Transverse colon (tissue), 4 donors: ENCODE measurements around the gene KIAA0232. TPM values are rescaled to one million over a fixed set of nuclear protein-coding genes. Genes with fewer than 3 reads are reported as not detected.

Experiments
- DNase-seq: peaks from one replicate; pipeline ENCODE4 v3.0.0-alpha.2; 2019
- H3K27ac ChIP-seq, 4 donors: fragments of 200-600 bp; sonication (generic); 2 replicates each; pipeline ENCODE4 v1.5.1; 2016 to 2018; ENCODE audit warnings: inconsistent platforms in 4 of 4
- H3K27me3 ChIP-seq: fragments of 200-600 bp; sonication (generic); 2 replicates; pipeline ENCODE4 v1.5.1; 2017; ENCODE audit warnings: inconsistent platforms
- H3K36me3 ChIP-seq, 4 donors: fragments of 200-600 bp; sonication (generic); 2 replicates each; pipeline ENCODE4 v1.5.1; 2017 to 2019; ENCODE audit warnings: inconsistent platforms in 4 of 4
- H3K4me1 ChIP-seq, 4 donors: fragments of 200-600 bp; sonication (generic); 2 replicates each; pipeline ENCODE4 v1.5.1; 2017 to 2020; ENCODE audit warnings: inconsistent platforms in 4 of 4
- H3K4me3 ChIP-seq, 4 donors: fragments of 200-600 bp; sonication (generic); 1 replicate in 1 of 4; 2 replicates in 3 of 4; pipeline versions ENCODE4 v1.5.1 to v1.6.1; 2017 to 2019; ENCODE audit warnings: inconsistent platforms in 4 of 4
- H3K9me3 ChIP-seq, 2 donors: fragments of 200-600 bp; sonication (generic); 2 replicates each; pipeline ENCODE4 v1.5.1; 2017 to 2019; ENCODE audit warnings: inconsistent platforms in 2 of 2
- CTCF ChIP-seq, 5 experiments: fragments of 200-600 bp in 3 of 5; fragments of 450-650 bp in 2 of 5; sonication (generic) in 3 of 5; IDR thresholded peaks; 1 replicate in 2 of 5; 2 replicates in 3 of 5; pipeline ENCODE4 v1.5.1; 2016 to 2017; ENCODE audit warnings: antibody characterized with exemption in 5 of 5, inconsistent platforms in 3 of 5, mild to moderate bottlenecking in 2 of 5, moderate library complexity in 1 of 5
- EP300 ChIP-seq: sonication (generic); formaldehyde crosslinking; IDR thresholded peaks from one replicate; pipeline ENCODE4 v1.6.1; 2017; ENCODE audit warnings: antibody characterized with exemption, low read depth
- POLR2A ChIP-seq: fragments of 450-650 bp; IDR thresholded peaks from one replicate; pipeline ENCODE4 v1.6.1; 2016; ENCODE audit warnings: antibody characterized with exemption, mild to moderate bottlenecking, moderate library complexity
- POLR2AphosphoS5 ChIP-seq, 3 donors: sonication (generic); formaldehyde crosslinking; IDR thresholded peaks; one replicate each; pipeline ENCODE4 v1.6.1; 2016; ENCODE audit warnings: antibody characterized with exemption in 3 of 3
- WGBS, 2 donors: methylation state at CpG; one replicate each; pipeline ENCODE4 v1.1.5; 2018; ENCODE audit warnings: low coverage in 1 of 2; 5-methylcytosine and 5-hydroxymethylcytosine counted together
- in situ Hi-C, 4 donors: fragments of 200-750 bp; cut with MboI; loops; one replicate each; pipeline versions ENCODE4 v1.15.0 to v1.15.1; 2017; ENCODE audit warnings: low sequenced_read_pairs in 3 of 4, low pct_ligation_motif_present in 1 of 4, low pct_unique_long_range_greater_than_20kb in 1 of 4
- intact Hi-C: fragments of 100-400 bp; cut with DNase I; formaldehyde crosslinking; loops from one replicate; pipeline ENCODE4 v1.15.1; 2023; ENCODE audit warnings: low total_unique reads
- total RNA-seq, 4 donors: library from RNA; depleted of rRNA; stranded (reverse); fragments of >200 nt; gene quantifications; one replicate each; pipeline ENCODE4 v1.1.0, GENCODE V29; 2016

Gene KIAA0232
- total RNA-seq, 4 donors from 2014 or later, result 17.9 to 83.4 (median 43.0) TPM

DNA sequence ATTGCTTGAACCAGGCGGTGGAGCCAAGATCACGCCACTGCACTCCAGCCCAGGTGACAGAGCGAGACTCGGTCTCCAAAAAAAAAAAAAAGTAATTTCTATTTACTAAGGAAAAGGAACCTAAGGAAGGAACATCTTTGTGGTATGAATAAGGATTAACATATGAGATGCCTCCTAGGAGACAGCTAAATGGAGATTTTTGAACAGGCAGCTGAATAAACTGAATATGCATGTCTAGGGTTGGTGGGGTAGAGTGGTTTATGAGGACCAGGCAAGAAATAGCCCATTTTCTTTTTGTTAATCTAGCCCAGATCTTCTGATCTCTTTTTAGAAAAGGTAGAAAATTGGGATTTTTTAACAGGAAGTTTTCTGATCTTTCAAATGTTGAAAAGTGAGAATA lies 67.2 kb downstream of the KIAA0232 start:
- Histone ChIP-seq H3K36me3 (peaks cover 0 to 15% (median 2%) of the 10 kb centered on the region in 4 donors), H3K9me3 (no peaks in the 10 kb centered on the region), H3K27ac (no peak overlapping the region), H3K4me3 (no peak overlapping the region), H3K4me1 (no peaks in the 10 kb centered on the region), H3K27me3 (no peaks in the 10 kb centered on the region)
- intact Hi-C loops (no loop called here), in situ Hi-C loops (no loop called here)
- TF ChIP-seq POLR2AphosphoS5 (IDR thresholded peaks at IDR 0.05), result no peak
- TF ChIP-seq CTCF (IDR thresholded peaks at IDR 0.05), result no peak
- no peak for TF ChIP-seq EP300
- no peak for TF ChIP-seq POLR2A
- WGBS, 2 donors, result 97 to 100% methylated on average over 4 of the region's 4 CpGs
- DNase-seq, result no peak

DNA sequence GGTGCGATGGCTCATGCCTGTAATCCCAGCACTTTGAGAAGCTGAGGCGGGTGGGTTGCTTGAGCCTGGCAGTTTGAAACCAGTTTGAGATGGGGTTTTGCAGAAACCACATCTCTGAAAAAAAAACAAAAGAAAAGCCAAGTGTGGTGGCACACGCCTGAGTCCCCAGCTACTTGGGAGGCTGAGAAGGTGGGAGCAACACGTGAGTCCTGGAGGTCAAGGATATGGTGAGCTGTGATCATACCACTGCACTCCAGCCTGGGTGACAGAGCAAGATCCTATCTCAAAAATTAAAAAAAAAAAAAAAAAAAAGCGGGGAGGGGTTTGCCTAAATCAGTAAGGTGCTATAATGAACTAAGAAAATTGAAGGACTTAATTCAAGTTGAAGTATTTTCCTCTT lies 68.9 kb downstream of the KIAA0232 start:
- TF ChIP-seq CTCF (IDR thresholded peaks at IDR 0.05) (no peak), POLR2A (no peak), POLR2AphosphoS5 (IDR thresholded peaks at IDR 0.05) (no peak), EP300 (no peak)
- WGBS, 2 donors, result 90 to 94% methylated on average over 5 of the region's 5 CpGs

DNA sequence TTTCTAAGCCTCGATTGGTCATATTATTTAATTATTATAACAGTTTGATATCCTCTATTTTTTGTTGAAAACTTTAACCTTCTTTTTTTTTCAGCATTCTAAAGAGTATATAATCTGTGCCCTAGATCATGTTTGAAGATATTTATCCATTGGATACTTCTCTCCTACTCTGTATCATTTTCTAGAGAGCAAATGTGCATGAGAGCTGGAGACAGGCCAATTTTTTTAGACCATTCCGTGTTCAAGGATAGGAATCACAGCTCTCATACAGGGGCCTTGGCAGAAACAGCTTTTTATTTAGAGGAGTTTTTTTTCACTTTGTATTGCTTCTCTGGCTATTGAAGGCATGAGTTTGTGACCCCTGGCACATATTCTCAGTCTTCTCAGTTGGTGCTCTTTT lies 69.4 kb downstream of the KIAA0232 start:
- Histone ChIP-seq H3K27ac (no peak overlapping the region), H3K4me3 (no peak overlapping the region), H3K9me3 (no peaks in the 10 kb centered on the region), H3K4me1 (peaks cover 0 to 14% (median 0%) of the 10 kb centered on the region in 4 donors), H3K27me3 (no peaks in the 10 kb centered on the region), H3K36me3 (peaks cover 0 to 15% (median 2%) of the 10 kb centered on the region in 4 donors)
- 95 to 98% methylated on average over 2 of the region's 2 CpGs for WGBS, 2 donors
- no peak for DNase-seq
- in situ Hi-C loops (no loop called here), intact Hi-C loops (no loop called here)
- TF ChIP-seq POLR2A (no peak), POLR2AphosphoS5 (IDR thresholded peaks at IDR 0.05) (no peak), CTCF (IDR thresholded peaks at IDR 0.05) (no peak), EP300 (no peak)

More for the DNA sequence above, 68.9 kb downstream of the KIAA0232 start:
- H3K27me3 ChIP-seq, result no peaks in the 10 kb centered on the region
- in situ Hi-C loops (no loop called here), intact Hi-C loops (no loop called here)
- peaks cover 0 to 15% (median 2%) of the 10 kb centered on the region in 4 donors for H3K36me3 ChIP-seq
- H3K4me3 ChIP-seq, result no peak overlapping the region
- no peaks in the 10 kb centered on the region for H3K9me3 ChIP-seq
- peaks cover 0 to 10% (median 0%) of the 10 kb centered on the region in 4 donors for H3K4me1 ChIP-seq
- no peak for DNase-seq
- no peak overlapping the region for H3K27ac ChIP-seq

- no peak for DNase-seq
- intact Hi-C loops (no loop called here), in situ Hi-C loops (no loop called here)
- Histone ChIP-seq H3K36me3 (peaks cover 0 to 20% (median 4%) of the 10 kb centered on the region in 4 donors), H3K27ac (no peak overlapping the region), H3K27me3 (no peaks in the 10 kb centered on the region), H3K4me1 (peaks cover 0 to 14% (median 0%) of the 10 kb centered on the region in 4 donors), H3K9me3 (no peaks in the 10 kb centered on the region), H3K4me3 (no peak overlapping the region)
- 42% methylated on average over 1 of the region's 1 CpG; no CpG with 5 or more reads in 1 of the 2 donors for WGBS, 2 donors
- TF ChIP-seq CTCF (IDR thresholded peaks at IDR 0.05) (no peak), POLR2AphosphoS5 (IDR thresholded peaks at IDR 0.05) (no peak), POLR2A (no peak), EP300 (no peak)
Observed at GRCh38 chr4:6852582-6852981, 70.1 kb downstream of the KIAA0232 start.
